Testis (tissue), 3 donors: ENCODE measurements around the gene TSC22D1. TPM values are rescaled to one million over a fixed set of nuclear protein-coding genes. Genes with fewer than 3 reads are reported as not detected.
"Not testable (repeated sequence)": the region's sequence is repeated elsewhere in the genome, so short reads cannot be mapped to it uniquely, and the experiment has no call there.

ENCODE experiments used
- DNase-seq: peaks from one replicate; pipeline ENCODE4 v3.0.0-alpha.2; 2019
- H3K27ac ChIP-seq, 2 donors: fragments of 200-600 bp; sonication (generic); one replicate each; pipeline ENCODE4 v1.5.1; 2019
- H3K27me3 ChIP-seq: fragments of 200-600 bp; sonication (generic); one replicate; pipeline ENCODE4 v1.5.1; 2019
- H3K36me3 ChIP-seq: fragments of 200-600 bp; sonication (generic); one replicate; pipeline ENCODE4 v1.5.1; 2017; ENCODE audit warnings: low read depth; ENCODE audit errors: missing control alignments
- H3K4me1 ChIP-seq: fragments of 200-600 bp; sonication (generic); one replicate; pipeline ENCODE4 v1.5.1; 2019
- H3K4me3 ChIP-seq, 2 donors: fragments of 200-600 bp; sonication (generic); one replicate each; pipeline ENCODE4 v1.5.1; 2017 to 2019
- H3K9me3 ChIP-seq: fragments of 200-600 bp; sonication (generic); one replicate; pipeline ENCODE4 v1.5.1; 2017
- POLR2A ChIP-seq: fragments of 450-650 bp; IDR thresholded peaks from one replicate; pipeline ENCODE4 v1.6.1; 2017; ENCODE audit warnings: antibody characterized with exemption, mild to moderate bottlenecking, moderate library complexity
- WGBS, 2 donors: methylation state at CpG; one replicate each; pipeline ENCODE4 v1.1.5; 2018; 5-methylcytosine and 5-hydroxymethylcytosine counted together
- intact Hi-C: fragments of 100-400 bp; cut with DNase I; formaldehyde crosslinking; loops from one replicate; pipeline ENCODE4 v1.15.1; 2023; ENCODE audit warnings: low total_unique reads
- polyA plus RNA-seq: library from polyadenylated mRNA; stranded (reverse); fragments of 350-450 nt; fragmentation: Illumina TruSeq; extraction: RNeasy Lipid Tissue Mini Kit (QIAGEN cat#74804); gene quantifications from one replicate; pipeline ENCODE4 v1.2.3, GENCODE V29; 2014; ENCODE audit warnings: low read depth, low replicate concordance; ENCODE audit not compliant: insufficient read depth
- total RNA-seq, 2 donors: library from RNA; depleted of rRNA; stranded (reverse); fragments of >200 nt; gene quantifications; one replicate each; pipeline ENCODE4 v1.2.3, GENCODE V29; 2016
- TF ChIP-seq, protein P1 (sequence below), 3 experiments: fragments of 450-650 bp in 2 of 3; fragments of 200-600 bp in 1 of 3; sonication (generic) in 1 of 3; IDR thresholded peaks; one replicate each; pipeline ENCODE4 v1.5.1; 2016 to 2019; ENCODE audit warnings: antibody characterized with exemption in 3 of 3, mild to moderate bottlenecking in 2 of 3, moderate library complexity in 1 of 3

The TSC22D1 gene
- total and polyA plus RNA-seq, 3 donors from 2014 or later: 189 to 227 (median 193) TPM

GRCh38 chr13:44605275-44605674 lies 29.1 kb upstream of the TSC22D1 start:
- 43 to 62% methylated on average over 2 of the region's 2 CpGs for WGBS, 2 donors

GRCh38 chr13:44601586-44601985 lies 25.5 kb upstream of the TSC22D1 start:
- DNase-seq: no peak
- Histone ChIP-seq H3K9me3 (no peaks in the 10 kb centered on the region), H3K27ac (no peak overlapping the region), H3K4me1 (no peaks in the 10 kb centered on the region), H3K36me3 (no peaks in the 10 kb centered on the region), H3K4me3 (no peak overlapping the region), H3K27me3 (no peaks in the 10 kb centered on the region)
- WGBS, 2 donors: 51 to 74% methylated on average over 2 of the region's 2 CpGs
- TF ChIP-seq, protein P1, sequence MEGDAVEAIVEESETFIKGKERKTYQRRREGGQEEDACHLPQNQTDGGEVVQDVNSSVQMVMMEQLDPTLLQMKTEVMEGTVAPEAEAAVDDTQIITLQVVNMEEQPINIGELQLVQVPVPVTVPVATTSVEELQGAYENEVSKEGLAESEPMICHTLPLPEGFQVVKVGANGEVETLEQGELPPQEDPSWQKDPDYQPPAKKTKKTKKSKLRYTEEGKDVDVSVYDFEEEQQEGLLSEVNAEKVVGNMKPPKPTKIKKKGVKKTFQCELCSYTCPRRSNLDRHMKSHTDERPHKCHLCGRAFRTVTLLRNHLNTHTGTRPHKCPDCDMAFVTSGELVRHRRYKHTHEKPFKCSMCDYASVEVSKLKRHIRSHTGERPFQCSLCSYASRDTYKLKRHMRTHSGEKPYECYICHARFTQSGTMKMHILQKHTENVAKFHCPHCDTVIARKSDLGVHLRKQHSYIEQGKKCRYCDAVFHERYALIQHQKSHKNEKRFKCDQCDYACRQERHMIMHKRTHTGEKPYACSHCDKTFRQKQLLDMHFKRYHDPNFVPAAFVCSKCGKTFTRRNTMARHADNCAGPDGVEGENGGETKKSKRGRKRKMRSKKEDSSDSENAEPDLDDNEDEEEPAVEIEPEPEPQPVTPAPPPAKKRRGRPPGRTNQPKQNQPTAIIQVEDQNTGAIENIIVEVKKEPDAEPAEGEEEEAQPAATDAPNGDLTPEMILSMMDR (IDR thresholded peaks at IDR 0.05): no peak
- no peak for TF ChIP-seq POLR2A
- intact Hi-C loops: no loop called here

More at GRCh38 chr13:44605275-44605674, 29.1 kb upstream of the TSC22D1 start:
- Histone ChIP-seq H3K4me1 (no peaks in the 10 kb centered on the region), H3K27ac (no peak overlapping the region), H3K9me3 (no peaks in the 10 kb centered on the region), H3K27me3 (no peaks in the 10 kb centered on the region), H3K36me3 (no peaks in the 10 kb centered on the region), H3K4me3 (no peak overlapping the region)
- no peak for TF ChIP-seq POLR2A
- TF ChIP-seq, protein P1 (IDR thresholded peaks at IDR 0.05): no peak
- intact Hi-C loops: no loop called here
- no peak for DNase-seq

DNA sequence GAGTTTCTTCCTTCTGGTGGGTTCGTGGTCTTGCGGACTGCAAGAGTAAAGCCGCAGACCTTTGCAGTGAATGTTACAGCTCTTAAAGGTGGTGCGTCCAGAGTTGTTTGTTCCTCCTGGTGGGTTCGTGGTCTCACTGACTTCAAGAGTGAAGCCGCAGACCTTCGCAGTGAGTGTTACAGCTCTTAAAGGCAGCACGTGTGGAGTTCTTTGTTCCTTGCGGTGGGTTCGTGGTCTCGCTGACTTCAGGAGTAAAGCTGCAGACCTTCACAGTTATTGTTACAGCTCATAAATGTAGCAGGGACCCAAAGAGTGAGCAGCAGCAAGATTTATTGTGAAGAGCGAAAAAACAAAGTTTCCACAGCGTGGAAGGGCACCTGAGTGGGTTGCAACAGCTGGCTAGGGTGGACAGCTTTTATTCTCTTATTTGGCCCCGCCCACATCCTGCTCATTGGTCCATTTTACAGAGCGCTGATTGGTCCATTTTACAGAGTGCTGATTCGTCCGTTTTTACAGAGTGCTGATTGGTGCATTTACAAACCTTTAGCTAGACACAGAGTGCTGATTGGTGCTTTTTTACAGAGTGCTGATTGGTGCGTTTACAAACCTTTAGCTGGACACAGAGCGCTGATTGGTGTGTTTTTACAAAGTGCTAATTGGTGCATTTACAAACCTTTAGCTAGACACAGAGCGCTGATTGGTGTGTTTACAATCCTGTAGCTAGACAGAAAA lies 17.9 kb upstream of the TSC22D1 start:
- H3K27me3 ChIP-seq, intact Hi-C loops, H3K4me1 ChIP-seq, H3K27ac ChIP-seq, H3K9me3 ChIP-seq, H3K36me3 ChIP-seq, H3K4me3 ChIP-seq: not testable (repeated sequence)
- DNase-seq: peak; percentile 53
- WGBS, 2 donors: 85 to 95% methylated on average over 20 of the region's 20 CpGs

DNA sequence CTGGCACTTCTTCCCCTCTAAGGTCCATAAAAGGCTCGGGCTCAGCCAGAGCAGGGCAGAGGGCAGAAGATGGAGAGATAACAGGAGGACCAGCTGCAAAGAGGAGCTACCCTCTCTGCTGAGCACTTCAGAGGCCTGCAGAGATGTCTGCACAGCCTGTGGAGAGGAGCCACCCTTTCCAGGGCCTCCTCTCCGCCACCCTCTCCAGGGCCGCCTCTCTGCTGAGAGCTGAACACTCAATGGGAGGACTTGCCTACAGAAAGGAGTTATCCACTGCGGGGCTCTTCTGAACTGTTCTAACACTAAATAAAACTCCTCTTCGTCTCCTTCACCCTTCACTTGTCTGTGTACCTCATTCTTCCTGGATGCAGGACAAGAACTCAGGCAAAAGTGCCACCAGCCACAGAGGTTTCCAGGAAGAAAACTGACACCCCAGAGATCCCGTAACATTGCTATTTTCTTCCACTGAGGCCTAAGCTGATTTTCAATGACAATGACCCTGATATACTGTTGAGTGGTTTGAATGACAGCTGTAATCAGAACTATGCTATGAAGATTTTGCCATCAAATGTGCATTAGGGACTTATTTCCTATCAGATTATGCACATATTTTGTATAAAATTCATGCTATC lies 16.2 kb upstream of the TSC22D1 start:
- TF ChIP-seq POLR2A: no peak
- TF ChIP-seq, protein P1 (IDR thresholded peaks at IDR 0.05): no peak
- Histone ChIP-seq H3K27me3 (no peaks in the 10 kb centered on the region), H3K9me3 (no peaks in the 10 kb centered on the region), H3K4me3 (no peak overlapping the region), H3K36me3 (no peaks in the 10 kb centered on the region), H3K4me1 (no peaks in the 10 kb centered on the region), H3K27ac (no peak overlapping the region)
- intact Hi-C loops: no loop called here
- WGBS, 2 donors: 94% methylated on average over 6 of the region's 6 CpGs
- DNase-seq: no peak

DNA sequence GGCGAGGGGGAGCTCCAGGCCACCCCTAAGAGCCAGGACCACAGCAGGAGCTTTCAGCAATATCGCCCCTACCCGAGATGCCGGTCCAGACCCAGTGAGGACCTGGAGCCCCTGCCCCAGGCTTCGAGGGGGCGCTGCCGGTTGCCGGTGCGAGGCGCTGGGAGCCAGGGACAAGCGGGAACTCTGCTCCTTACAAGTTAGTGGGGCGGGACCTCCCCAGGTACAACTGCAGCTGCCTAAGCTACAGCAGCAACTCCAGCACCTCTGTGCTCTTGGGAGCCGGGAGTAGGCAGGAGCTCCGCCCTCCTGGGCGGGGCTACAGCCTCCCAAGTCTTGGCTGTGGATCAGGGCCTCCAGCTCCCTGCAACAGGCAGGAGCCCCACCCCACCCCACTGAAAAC lies 15.2 kb upstream of the TSC22D1 start:
- intact Hi-C loops: no loop called here
- Histone ChIP-seq H3K27ac (no peak overlapping the region), H3K36me3 (no peaks in the 10 kb centered on the region), H3K27me3 (no peaks in the 10 kb centered on the region), H3K4me3 (no peak overlapping the region), H3K9me3 (no peaks in the 10 kb centered on the region), H3K4me1 (no peaks in the 10 kb centered on the region)
- 84 to 100% methylated on average over 1 to 10 of the region's 15 CpGs for WGBS, 2 donors
- TF ChIP-seq, protein P1 (IDR thresholded peaks at IDR 0.05): no peak
- DNase-seq: no peak
